Mononuclear cell (primary cell): ENCODE data around the gene GORASP1. TPM values are rescaled to one million over a fixed set of nuclear protein-coding genes. Genes with fewer than 3 reads are reported as not detected.

Experiments used
- H3K27me3 ChIP-seq: 2 replicates; pipeline ENCODE4 v1.6.0; 2011; ENCODE audit warnings: low read length, control low read depth; ENCODE audit not compliant: insufficient read depth
- H3K4me1 ChIP-seq: 2 replicates; pipeline ENCODE4 v1.5.1; 2011; ENCODE audit warnings: mild to moderate bottlenecking, low read length, control low read depth; ENCODE audit not compliant: insufficient read depth
- H3K4me3 ChIP-seq: 2 replicates; pipeline ENCODE4 v1.5.1; 2011; ENCODE audit warnings: mild to moderate bottlenecking, low read length, moderate library complexity
- H3K9me3 ChIP-seq: 2 replicates; pipeline ENCODE4 v1.5.1; 2011; ENCODE audit warnings: low read depth, mild to moderate bottlenecking, control low read depth, low read length
- total RNA-seq: library from RNA; depleted of rRNA; stranded (reverse); fragments of >200 nt; gene quantifications from one replicate; pipeline ENCODE4 v1.2.3, GENCODE V29; 2012

The GORASP1 gene
- total RNA-seq, 1 donor, result 17.9 TPM

- Histone ChIP-seq H3K4me3 (no peak overlapping the region), H3K4me1 (peaks cover 71% of the 10 kb centered on the region), H3K9me3 (no peaks in the 10 kb centered on the region), H3K27me3 (no peaks in the 10 kb centered on the region)
These were observed 37.4 kb upstream of the GORASP1 start for GRCh38 chr3:39144748-39145380.

GRCh38 chr3:39144095-39144747 lies 36.8 kb upstream of the GORASP1 start:
- Histone ChIP-seq H3K27me3 (no peaks in the 10 kb centered on the region), H3K4me1 (peaks cover 65% of the 10 kb centered on the region), H3K4me3 (no peak overlapping the region), H3K9me3 (no peaks in the 10 kb centered on the region)

- Histone ChIP-seq H3K27me3 (no peaks in the 10 kb centered on the region), H3K4me1 (peaks cover 55% of the 10 kb centered on the region), H3K4me3 (no peak overlapping the region), H3K9me3 (no peaks in the 10 kb centered on the region)
These were observed 35.8 kb upstream of the GORASP1 start for GRCh38 chr3:39143051-39143885.

GRCh38 chr3:39142067-39142466 lies 34.6 kb upstream of the GORASP1 start:
- H3K4me3 ChIP-seq, result no peak overlapping the region
- H3K4me1 ChIP-seq, result peaks cover 43% of the 10 kb centered on the region
- no peaks in the 10 kb centered on the region for H3K27me3 ChIP-seq
- H3K9me3 ChIP-seq, result no peaks in the 10 kb centered on the region

GRCh38 chr3:39141171-39141995 lies 34.0 kb upstream of the GORASP1 start:
- H3K27me3 ChIP-seq, result no peaks in the 10 kb centered on the region
- no peak overlapping the region for H3K4me3 ChIP-seq
- H3K4me1 ChIP-seq, result peaks cover 36% of the 10 kb centered on the region
- H3K9me3 ChIP-seq, result no peaks in the 10 kb centered on the region

GRCh38 chr3:39140341-39140971 lies 33.0 kb upstream of the GORASP1 start:
- Histone ChIP-seq H3K4me3 (no peak overlapping the region), H3K9me3 (no peaks in the 10 kb centered on the region)

GRCh38 chr3:39139442-39139841 lies 32.0 kb upstream of the GORASP1 start:
- Histone ChIP-seq H3K4me1 (peaks cover 29% of the 10 kb centered on the region), H3K4me3 (no peak overlapping the region)

More at GRCh38 chr3:39140341-39140971, 33.0 kb upstream of the GORASP1 start:
- Histone ChIP-seq H3K27me3 (no peaks in the 10 kb centered on the region), H3K4me1 (peaks cover 29% of the 10 kb centered on the region)

GRCh38 chr3:39138804-39139415 lies 31.5 kb upstream of the GORASP1 start:
- no peaks in the 10 kb centered on the region for H3K27me3 ChIP-seq
- no peak overlapping the region for H3K4me3 ChIP-seq
- no peaks in the 10 kb centered on the region for H3K9me3 ChIP-seq
- H3K4me1 ChIP-seq, result peaks cover 29% of the 10 kb centered on the region

More at GRCh38 chr3:39139442-39139841, 32.0 kb upstream of the GORASP1 start:
- no peaks in the 10 kb centered on the region for H3K9me3 ChIP-seq
- H3K27me3 ChIP-seq, result no peaks in the 10 kb centered on the region

- H3K4me1 ChIP-seq, result peaks cover 29% of the 10 kb centered on the region
- no peak overlapping the region for H3K4me3 ChIP-seq
These were observed 30.8 kb upstream of the GORASP1 start for GRCh38 chr3:39137991-39138803.

GRCh38 chr3:39137435-39137936 lies 30.1 kb upstream of the GORASP1 start:
- peaks cover 23% of the 10 kb centered on the region for H3K4me1 ChIP-seq
- H3K9me3 ChIP-seq, result no peaks in the 10 kb centered on the region
- H3K4me3 ChIP-seq, result no peak overlapping the region
- no peaks in the 10 kb centered on the region for H3K27me3 ChIP-seq

More at GRCh38 chr3:39137991-39138803, 30.8 kb upstream of the GORASP1 start:
- H3K9me3 ChIP-seq, result no peaks in the 10 kb centered on the region
- H3K27me3 ChIP-seq, result no peaks in the 10 kb centered on the region

- no peaks in the 10 kb centered on the region for H3K27me3 ChIP-seq
- no peaks in the 10 kb centered on the region for H3K9me3 ChIP-seq
- H3K4me3 ChIP-seq, result no peak overlapping the region
- H3K4me1 ChIP-seq, result peaks cover 15% of the 10 kb centered on the region
These were observed 29.4 kb upstream of the GORASP1 start for GRCh38 chr3:39136533-39137434.

GRCh38 chr3:39135170-39135805 lies 27.9 kb upstream of the GORASP1 start:
- Histone ChIP-seq H3K4me1 (peaks cover under 1% of the 10 kb centered on the region), H3K4me3 (no peak overlapping the region), H3K9me3 (no peaks in the 10 kb centered on the region), H3K27me3 (no peaks in the 10 kb centered on the region)
